Panc1 (cell line): Measurements from ENCODE around the gene IL2RA. TPM values are rescaled to one million over a fixed set of nuclear protein-coding genes. Genes with fewer than 3 reads are reported as not detected.

Source experiments
- ATAC-seq: fragments of 200-7000 bp; cut with Tn5 transposase; 2 replicates; pipeline ENCODE4 v1.9.1; 2020; ENCODE audit warnings: mild to moderate bottlenecking, moderate library complexity
- BruUV-seq: library from RNA; stranded (reverse); fragments of 400-500 nt; replicated peaks from 2 replicates; lab custom pipeline; 2021; lab: Mats Ljungman, UMichigan
- CTCF ChIA-PET: fragments of 300-600 bp; sonication (Branson Sonifier 250); formaldehyde crosslinking; loops from one replicate; lab custom pipeline; 2022; ENCODE audit warnings: antibody characterized with exemption; lab: Charles Lee
- POLR2A ChIA-PET: fragments of 300-600 bp; sonication (Branson Sonifier 250); formaldehyde crosslinking; loops from one replicate; lab custom pipeline; 2022; ENCODE audit warnings: antibody characterized with exemption; lab: Charles Lee
- DNase-seq: peaks from one replicate; pipeline ENCODE4 v3.0.0-alpha.2; 2010; ENCODE audit warnings: low read depth, low spot score
- H3K27ac ChIP-seq: 2 replicates; pipeline ENCODE4 v1.5.1; 2011; ENCODE audit warnings: mild to moderate bottlenecking, low read length, inconsistent platforms
- H3K27me3 ChIP-seq: fragments of 200-500 bp; sonication (Bioruptor generic); 2 replicates; pipeline ENCODE4 v1.6.0; 2014; ENCODE audit warnings: low read length, inconsistent platforms; ENCODE audit not compliant: control insufficient read depth, insufficient read depth
- H3K36me3 ChIP-seq: fragments of 200-500 bp; sonication (Bioruptor generic); 2 replicates; pipeline ENCODE4 v1.5.1; 2014; ENCODE audit warnings: inconsistent platforms, mild to moderate bottlenecking, low read length, moderate library complexity; ENCODE audit not compliant: control insufficient read depth, insufficient read depth
- H3K4me1 ChIP-seq: 2 replicates; pipeline ENCODE4 v1.5.1; 2011; ENCODE audit warnings: inconsistent platforms, mild to moderate bottlenecking, low read length, moderate library complexity; ENCODE audit not compliant: control insufficient read depth, insufficient read depth
- H3K4me3 ChIP-seq, 2 experiments: 2 replicates each; pipeline ENCODE4 v1.5.1; 2011 to 2012; ENCODE audit warnings: low read depth in 2 of 2, low read length in 2 of 2, mild to moderate bottlenecking in 2 of 2, inconsistent platforms in 1 of 2, moderate library complexity in 1 of 2
- H3K9me3 ChIP-seq: fragments of 200-500 bp; sonication (Bioruptor generic); 2 replicates; pipeline ENCODE4 v1.5.1; 2014; ENCODE audit warnings: low read depth, mild to moderate bottlenecking, inconsistent platforms, low read length, moderate library complexity; ENCODE audit not compliant: control insufficient read depth, insufficient read depth
- CTCF ChIP-seq: fragments of 450-650 bp; IDR thresholded peaks from 2 replicates; pipeline ENCODE4 v1.5.1; 2017; ENCODE audit warnings: mild to moderate bottlenecking
- POLR2AphosphoS5 ChIP-seq: IDR thresholded peaks from 2 replicates; pipeline ENCODE4 v1.6.1; 2012; ENCODE audit warnings: mild to moderate bottlenecking, low read depth, low read length, moderate library complexity
- REST ChIP-seq, 2 experiments: IDR thresholded peaks; 2 replicates each; pipeline ENCODE4 v1.6.1; 2011 to 2012; ENCODE audit warnings: low read depth in 2 of 2, control low read depth in 1 of 2, low read length in 1 of 2, mild to moderate bottlenecking in 1 of 2, moderate library complexity in 1 of 2; ENCODE audit not compliant: insufficient read depth in 1 of 2
- SIN3A ChIP-seq: IDR thresholded peaks from 2 replicates; pipeline ENCODE4 v1.6.1; 2012; ENCODE audit warnings: low read depth, mild to moderate bottlenecking, low read length, moderate library complexity, borderline replicate concordance; ENCODE audit not compliant: insufficient read depth
- TCF7L2 ChIP-seq: IDR thresholded peaks from 2 replicates; pipeline ENCODE4 v1.6.1; 2011; ENCODE audit warnings: mild to moderate bottlenecking, low read depth, low read length, inconsistent platforms
- in situ Hi-C: cut with HindIII; loops from 2 replicates; pipeline ENCODE4 v1.10.0; 2016; ENCODE audit warnings: low sequenced_read_pairs, low pct_unique_long_range_greater_than_20kb
- intact Hi-C: fragments of 100-400 bp; cut with micrococcal nuclease; formaldehyde crosslinking; loops from one replicate; pipeline ENCODE4 v1.10.0; 2022; ENCODE audit not compliant: unreplicated experiment
- total RNA-seq: library from RNA; stranded (reverse); gene quantifications from one replicate; pipeline ENCODE4 v1.2.1, GENCODE V29; 2021; ENCODE audit not compliant: unreplicated experiment

Gene IL2RA
- total RNA-seq, 1 experiment from 2014 or later: 0.33 TPM

- ChIA-PET POLR2A (no interaction called here), CTCF (no interaction called here)
- no peaks in the 10 kb centered on the region for H3K9me3 ChIP-seq
- H3K4me3 ChIP-seq: no peak overlapping the region
- H3K27ac ChIP-seq: no peak overlapping the region
- no peaks in the 10 kb centered on the region for H3K4me1 ChIP-seq
- no peaks in the 10 kb centered on the region for H3K36me3 ChIP-seq
- ATAC-seq (no peak), DNase-seq (no peak)
- intact Hi-C loops (no loop called here), in situ Hi-C loops (no loop called here)
- no TSS peak for BruUV-seq
- no peaks in the 10 kb centered on the region for H3K27me3 ChIP-seq
- TF ChIP-seq TCF7L2 (no peak), SIN3A (no peak), POLR2AphosphoS5 (no peak), CTCF (no peak), REST (IDR thresholded peaks at IDR 0.05; ENCODE audit: insufficient read depth in 1 of 2, low read depth in 2 of 2, low read length in 1 of 2) (no peak)
Measured at GRCh38 chr10:6019796-6020195, 42.4 kb downstream of the IL2RA start.

GRCh38 chr10:6019010-6019782, 43.0 kb downstream of the IL2RA start:
- no TSS peak for BruUV-seq
- ChIA-PET CTCF (no interaction called here), POLR2A (no interaction called here)
- DNase-seq (no peak), ATAC-seq (no peak)
- intact Hi-C loops (no loop called here), in situ Hi-C loops (no loop called here)
- H3K4me3 ChIP-seq: no peak overlapping the region
- no peak overlapping the region for H3K27ac ChIP-seq
- no peaks in the 10 kb centered on the region for H3K36me3 ChIP-seq
- H3K9me3 ChIP-seq: no peaks in the 10 kb centered on the region
- TF ChIP-seq POLR2AphosphoS5 (no peak), SIN3A (no peak), CTCF (no peak), TCF7L2 (no peak), REST (IDR thresholded peaks at IDR 0.05; ENCODE audit: insufficient read depth in 1 of 2, low read depth in 2 of 2, low read length in 1 of 2) (no peak)
- H3K27me3 ChIP-seq: no peaks in the 10 kb centered on the region
- H3K4me1 ChIP-seq: no peaks in the 10 kb centered on the region
